BJ (cell line): Measurements from ENCODE around the gene RELL1. TPM values are rescaled to one million over a fixed set of nuclear protein-coding genes. Genes with fewer than 3 reads are reported as not detected.
A peak's percentile ranks its signal among the peaks of the same experiment; 100 is the strongest.

Source experiments
- CTCF ChIA-PET: fragments of 350-600 bp; formaldehyde crosslinking; extraction: SDS; loops from one replicate; lab custom pipeline; 2021; ENCODE audit warnings: antibody characterized with exemption, inconsistent platforms; lab: Yijun Ruan, JAX
- POLR2A ChIA-PET: fragments of 300-600 bp; sonication (Branson Sonifier 250); formaldehyde crosslinking; extraction: SDS; loops from one replicate; lab custom pipeline; 2021; ENCODE audit warnings: antibody characterized with exemption; lab: Charles Lee
- DNase-seq: peaks from one replicate; pipeline ENCODE4 v3.0.0-alpha.2; 2011; ENCODE audit warnings: low read depth
- H3K27me3 ChIP-seq: 2 replicates; pipeline ENCODE4 v1.6.0; 2011; ENCODE audit warnings: low read length; ENCODE audit not compliant: control insufficient read depth, insufficient read depth
- H3K36me3 ChIP-seq: 2 replicates; pipeline ENCODE4 v1.5.1; 2011; ENCODE audit warnings: low read length; ENCODE audit not compliant: control insufficient read depth, insufficient read depth
- H3K4me3 ChIP-seq: 2 replicates; pipeline ENCODE4 v1.5.1; 2011; ENCODE audit warnings: low read depth, mild to moderate bottlenecking, control low read depth, low read length
- polyA plus RNA-seq: library from polyadenylated mRNA; depleted of rRNA; stranded (reverse); fragments of >200 nt; gene quantifications from 2 replicates; pipeline ENCODE4 v1.2.3, GENCODE V29; 2011
- TF ChIP-seq, protein P1 (sequence below): IDR thresholded peaks from 2 replicates; pipeline ENCODE4 v1.5.1; 2011; ENCODE audit warnings: low read depth, mild to moderate bottlenecking, control low read depth, inconsistent platforms, low read length, moderate library complexity; ENCODE audit not compliant: insufficient read depth

Gene RELL1
- polyA plus RNA-seq, 1 experiment = 6.5 TPM

GRCh38 chr4:37648084-37648817, 37.9 kb downstream of the RELL1 start:
- TF ChIP-seq, protein P1, sequence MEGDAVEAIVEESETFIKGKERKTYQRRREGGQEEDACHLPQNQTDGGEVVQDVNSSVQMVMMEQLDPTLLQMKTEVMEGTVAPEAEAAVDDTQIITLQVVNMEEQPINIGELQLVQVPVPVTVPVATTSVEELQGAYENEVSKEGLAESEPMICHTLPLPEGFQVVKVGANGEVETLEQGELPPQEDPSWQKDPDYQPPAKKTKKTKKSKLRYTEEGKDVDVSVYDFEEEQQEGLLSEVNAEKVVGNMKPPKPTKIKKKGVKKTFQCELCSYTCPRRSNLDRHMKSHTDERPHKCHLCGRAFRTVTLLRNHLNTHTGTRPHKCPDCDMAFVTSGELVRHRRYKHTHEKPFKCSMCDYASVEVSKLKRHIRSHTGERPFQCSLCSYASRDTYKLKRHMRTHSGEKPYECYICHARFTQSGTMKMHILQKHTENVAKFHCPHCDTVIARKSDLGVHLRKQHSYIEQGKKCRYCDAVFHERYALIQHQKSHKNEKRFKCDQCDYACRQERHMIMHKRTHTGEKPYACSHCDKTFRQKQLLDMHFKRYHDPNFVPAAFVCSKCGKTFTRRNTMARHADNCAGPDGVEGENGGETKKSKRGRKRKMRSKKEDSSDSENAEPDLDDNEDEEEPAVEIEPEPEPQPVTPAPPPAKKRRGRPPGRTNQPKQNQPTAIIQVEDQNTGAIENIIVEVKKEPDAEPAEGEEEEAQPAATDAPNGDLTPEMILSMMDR = no peak
- CTCF ChIA-PET = interaction anchor here (0.8 kb wide), 1 partner anchor 92 kb away, joined by 3 read pairs; no protein-coding TSS in a partner anchor
- Histone ChIP-seq H3K27me3 (no peaks in the 10 kb centered on the region), H3K36me3 (peaks cover 4% of the 10 kb centered on the region; the same call in 1 of the 2 replicates), H3K4me3 (no peak overlapping the region)
- POLR2A ChIA-PET = no interaction called here
- DNase-seq = peak; percentile 72

GRCh38 chr4:37646247-37646646, 39.9 kb downstream of the RELL1 start:
- DNase-seq = no peak
- TF ChIP-seq, protein P1 = no peak
- no peak overlapping the region for H3K4me3 ChIP-seq
- peaks cover 4% of the 10 kb centered on the region; the same call in 1 of the 2 replicates for H3K36me3 ChIP-seq
- no peaks in the 10 kb centered on the region for H3K27me3 ChIP-seq
- CTCF ChIA-PET = interaction anchor here (1.3 to 1.4 kb wide), 2 partner anchors 8 to 9 kb away, joined by 3 to 5 read pairs; no protein-coding TSS in a partner anchor
- POLR2A ChIA-PET = no interaction called here

- CTCF ChIA-PET = interaction anchor here (1.3 to 1.4 kb wide), 2 partner anchors 8 to 10 kb away, joined by 3 to 5 read pairs; no protein-coding TSS in a partner anchor
Measured at GRCh38 chr4:37645736-37646135, 40.4 kb downstream of the RELL1 start.

DNA sequence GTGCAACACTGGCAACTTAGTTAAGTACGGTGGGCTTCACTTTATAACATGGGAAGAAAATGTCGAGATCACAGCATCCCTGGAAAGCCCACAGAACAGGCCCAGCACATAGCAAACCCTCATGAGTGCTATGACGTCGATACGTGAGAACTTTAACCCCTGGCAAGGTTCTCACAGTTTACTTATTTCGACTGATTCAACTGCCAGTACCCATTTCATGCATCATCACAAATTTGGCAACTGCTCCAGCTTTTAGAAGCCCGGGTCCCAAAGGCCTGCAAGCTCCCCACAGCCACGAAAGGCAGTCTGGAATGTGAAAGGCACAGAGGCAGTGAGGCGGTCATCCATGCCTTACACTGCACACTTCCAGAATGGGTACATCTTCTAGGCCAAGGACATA, 41.2 kb downstream of the RELL1 start:
- Histone ChIP-seq H3K27me3 (no peaks in the 10 kb centered on the region), H3K4me3 (no peak overlapping the region), H3K36me3 (peaks cover 4% of the 10 kb centered on the region; the same call in 1 of the 2 replicates)
- TF ChIP-seq, protein P1 = no peak
- POLR2A ChIA-PET = no interaction called here
- CTCF ChIA-PET = no interaction called here
- DNase-seq = no peak

More at GRCh38 chr4:37645736-37646135, 40.4 kb downstream of the RELL1 start:
- DNase-seq = no peak
- POLR2A ChIA-PET = no interaction called here
- TF ChIP-seq, protein P1 = no peak
- Histone ChIP-seq H3K36me3 (peaks cover 4% of the 10 kb centered on the region; the same call in 1 of the 2 replicates), H3K4me3 (no peak overlapping the region), H3K27me3 (no peaks in the 10 kb centered on the region)

DNA sequence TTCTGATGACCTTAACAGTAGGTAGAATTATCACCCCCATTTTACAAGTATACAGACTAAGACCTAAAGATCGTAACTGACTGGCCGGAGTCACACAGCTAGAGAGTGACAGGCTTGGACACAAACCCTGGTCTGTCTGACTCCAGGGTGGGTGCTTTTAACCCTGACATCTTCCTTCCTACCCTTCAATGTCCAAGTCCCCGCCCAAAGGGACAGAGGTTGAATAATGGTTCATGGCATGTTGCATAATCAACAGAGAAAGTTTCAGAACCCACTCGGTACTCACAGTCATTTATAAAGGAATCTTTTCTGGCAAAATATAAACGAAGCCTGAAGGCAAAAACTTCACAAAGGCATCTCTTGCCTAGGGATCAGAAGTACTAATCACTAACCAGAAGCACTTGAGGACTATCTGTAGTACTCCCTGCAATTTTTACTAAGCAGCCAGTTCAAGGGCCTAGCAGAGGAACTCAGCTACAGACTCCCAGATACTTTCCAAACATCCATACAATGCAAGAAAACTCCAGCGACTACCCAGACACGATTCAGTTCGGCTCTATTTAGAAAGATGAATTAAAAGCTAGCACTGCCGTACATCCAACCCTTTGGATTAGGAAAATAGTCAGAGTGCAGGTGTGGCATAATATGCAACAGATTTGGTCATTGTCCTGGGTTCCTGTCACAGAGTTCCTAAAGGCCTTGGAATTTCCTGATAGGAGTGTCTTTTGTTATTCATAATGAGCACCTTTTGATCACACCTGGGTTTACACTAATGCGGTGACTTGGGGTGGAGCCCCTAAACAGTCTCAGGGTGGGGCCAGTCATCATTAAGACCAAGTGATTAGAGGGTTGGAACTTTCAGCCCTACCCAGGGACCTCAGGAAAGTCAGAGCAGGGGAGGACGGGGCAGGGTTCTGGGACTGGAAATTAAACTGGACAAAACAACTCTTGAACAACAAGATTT, 44.0 kb downstream of the RELL1 start:
- no peak for DNase-seq
- POLR2A ChIA-PET = no interaction called here
- H3K4me3 ChIP-seq = no peak overlapping the region
- no peaks in the 10 kb centered on the region for H3K27me3 ChIP-seq
- peaks cover 3% of the 10 kb centered on the region; the same call in 1 of the 2 replicates for H3K36me3 ChIP-seq
- CTCF ChIA-PET = no interaction called here
- TF ChIP-seq, protein P1 = no peak
